ENCODE measurements around the gene VIT.
"Not testable (repeated sequence)": the region's sequence is repeated elsewhere in the genome, so short reads cannot be mapped to it uniquely, and the experiment has no call there.

Gene VIT

GRCh38 chr2:36676364-36676763 is 20.1 kb upstream of the VIT start:
- no peak for TF ChIP-seq CTCF (IDR thresholded peaks at IDR 0.05; ENCODE audit: low read depth, low read length)
- no peak overlapping the region for H3K4me3 ChIP-seq (replicated peaks in 1 of 2; ENCODE audit: low read depth in 2 of 2, low read length in 2 of 2)

GRCh38 chr2:36677386-36677785 is 19.1 kb upstream of the VIT start:
- TF ChIP-seq CTCF (IDR thresholded peaks at IDR 0.05; ENCODE audit: low read depth, low read length): no peak
- no peak overlapping the region for H3K4me3 ChIP-seq (replicated peaks in 1 of 2; ENCODE audit: low read depth in 2 of 2, low read length in 2 of 2)
- DNase-seq (ENCODE audit: low read depth in 2 of 2): peak; percentile 34 to 55

More at GRCh38 chr2:36676364-36676763, 20.1 kb upstream of the VIT start:
- no peak for DNase-seq (ENCODE audit: low read depth in 2 of 2)

- peak in 1 of 2 donors; percentile 64 for DNase-seq (ENCODE audit: low read depth in 2 of 2)
- H3K4me3 ChIP-seq (replicated peaks in 1 of 2; ENCODE audit: low read depth in 2 of 2, low read length in 2 of 2): no peak overlapping the region
- TF ChIP-seq CTCF (IDR thresholded peaks at IDR 0.05; ENCODE audit: low read depth, low read length): no peak
Observed at GRCh38 chr2:36677996-36678605, 18.4 kb upstream of the VIT start.

GRCh38 chr2:36678856-36679255 is 17.7 kb upstream of the VIT start:
- H3K4me3 ChIP-seq (replicated peaks in 1 of 2; ENCODE audit: low read depth in 2 of 2, low read length in 2 of 2): no peak overlapping the region
- TF ChIP-seq CTCF (IDR thresholded peaks at IDR 0.05; ENCODE audit: low read depth, low read length): no peak
- no peak for DNase-seq (ENCODE audit: low read depth in 2 of 2)

- no peak overlapping the region for H3K4me3 ChIP-seq (replicated peaks in 1 of 2; ENCODE audit: low read depth in 2 of 2, low read length in 2 of 2)
- no peak for TF ChIP-seq CTCF (IDR thresholded peaks at IDR 0.05; ENCODE audit: low read depth, low read length)
- DNase-seq (ENCODE audit: low read depth in 2 of 2): no peak
Observed at GRCh38 chr2:36680012-36680411, 16.5 kb upstream of the VIT start.

GRCh38 chr2:36682562-36682961 is 13.9 kb upstream of the VIT start:
- no peak for DNase-seq (ENCODE audit: low read depth in 2 of 2)
- no peak for TF ChIP-seq CTCF (IDR thresholded peaks at IDR 0.05; ENCODE audit: low read depth, low read length)
- no peak overlapping the region for H3K4me3 ChIP-seq (replicated peaks in 1 of 2; ENCODE audit: low read depth in 2 of 2, low read length in 2 of 2)

GRCh38 chr2:36683002-36683401 is 13.5 kb upstream of the VIT start:
- H3K4me3 ChIP-seq (replicated peaks in 1 of 2; ENCODE audit: low read depth in 2 of 2, low read length in 2 of 2): no peak overlapping the region
- DNase-seq (ENCODE audit: low read depth in 2 of 2): no peak
- TF ChIP-seq CTCF (IDR thresholded peaks at IDR 0.05; ENCODE audit: low read depth, low read length): no peak

GRCh38 chr2:36688291-36688690 is 8.2 kb upstream of the VIT start:
- not testable (repeated sequence) for DNase-seq (ENCODE audit: low read depth in 2 of 2); H3K4me3 ChIP-seq (replicated peaks in 1 of 2; ENCODE audit: low read depth in 2 of 2, low read length in 2 of 2)

- not testable (repeated sequence) for H3K4me3 ChIP-seq (replicated peaks in 1 of 2; ENCODE audit: low read depth in 2 of 2, low read length in 2 of 2)
Observed at GRCh38 chr2:36689013-36689412, 7.5 kb upstream of the VIT start.

More at GRCh38 chr2:36689013-36689412, 7.5 kb upstream of the VIT start:
- not testable (repeated sequence) for DNase-seq (ENCODE audit: low read depth in 2 of 2)
